D721Med (cell line): ENCODE results near the gene TMEM45A.
"Not testable (repeated sequence)": the region's sequence is repeated elsewhere in the genome, so short reads cannot be mapped to it uniquely, and the experiment has no call there.

ENCODE experiments used
- DNase-seq: peaks from one replicate; pipeline ENCODE4 v3.0.0; 2011; ENCODE audit warnings: low spot score; ENCODE audit not compliant: insufficient read length
- FAIRE-seq: peaks from 2 replicates; lab custom pipeline; 2011; peaks lifted over from hg19 to GRCh38; lab: Jason Lieb, UNC
- CTCF ChIP-seq: IDR thresholded peaks from 2 replicates; pipeline ENCODE4 v1.5.1; 2012; ENCODE audit warnings: mild to moderate bottlenecking, control low read depth; ENCODE audit not compliant: insufficient read depth; ENCODE audit errors: missing control alignments

TMEM45A gene

GRCh38 chr3:100486808-100487207 is 5.6 kb upstream of the TMEM45A start:
- no peak for FAIRE-seq
- DNase-seq: no peak
- TF ChIP-seq CTCF: no peak

DNA sequence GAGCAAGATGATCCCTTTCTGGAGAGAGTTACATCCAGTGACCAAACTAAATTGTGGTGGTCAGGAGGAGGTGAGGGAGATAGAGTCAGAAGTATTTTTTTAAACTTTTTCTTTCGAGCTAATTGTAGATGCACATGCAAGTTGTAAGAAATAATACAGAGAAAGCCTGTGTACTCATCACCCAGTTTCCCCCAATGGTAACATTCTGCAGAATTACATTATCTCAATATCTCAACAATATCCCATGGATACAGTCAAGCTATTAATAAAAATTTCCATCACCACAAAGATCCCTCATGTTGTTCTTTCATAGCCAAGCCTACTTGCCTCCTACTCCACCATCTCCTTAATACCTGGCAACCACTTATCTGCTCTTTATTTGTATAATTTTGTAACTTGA is 3.3 kb upstream of the TMEM45A start:
- DNase-seq: no peak
- no peak for TF ChIP-seq CTCF
- no peak for FAIRE-seq

DNA sequence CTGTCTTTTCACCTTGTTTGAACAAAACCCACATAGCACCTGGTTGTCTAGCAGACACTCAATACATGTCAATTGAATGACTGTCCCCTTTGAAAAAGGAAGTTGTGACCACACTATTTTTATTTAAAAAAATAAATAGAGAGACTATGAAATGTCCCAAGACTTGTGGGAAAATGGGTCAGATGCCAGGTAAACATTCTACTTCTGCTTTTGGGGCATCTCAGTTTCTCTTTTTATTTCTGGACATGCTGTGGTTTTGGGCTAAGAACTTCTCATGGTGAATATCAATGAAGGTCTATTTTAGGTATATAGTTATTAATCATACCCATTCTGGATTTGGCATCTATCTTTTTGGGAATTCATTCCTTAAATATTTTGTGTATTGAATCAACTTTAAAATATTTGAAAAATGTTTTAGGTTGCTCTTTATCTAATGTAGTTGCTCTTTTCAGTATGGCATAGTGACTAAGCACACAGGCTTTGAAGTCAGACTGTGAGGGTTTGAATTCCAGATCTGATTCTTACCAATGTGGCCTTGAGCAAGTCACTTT is 4.4 kb downstream of the TMEM45A start:
- no peak for DNase-seq
- FAIRE-seq: no peak
- TF ChIP-seq CTCF: no peak

GRCh38 chr3:100499651-100500050 is 7.2 kb downstream of the TMEM45A start:
- FAIRE-seq (no peak), DNase-seq (no peak)
- TF ChIP-seq CTCF: no peak

DNA sequence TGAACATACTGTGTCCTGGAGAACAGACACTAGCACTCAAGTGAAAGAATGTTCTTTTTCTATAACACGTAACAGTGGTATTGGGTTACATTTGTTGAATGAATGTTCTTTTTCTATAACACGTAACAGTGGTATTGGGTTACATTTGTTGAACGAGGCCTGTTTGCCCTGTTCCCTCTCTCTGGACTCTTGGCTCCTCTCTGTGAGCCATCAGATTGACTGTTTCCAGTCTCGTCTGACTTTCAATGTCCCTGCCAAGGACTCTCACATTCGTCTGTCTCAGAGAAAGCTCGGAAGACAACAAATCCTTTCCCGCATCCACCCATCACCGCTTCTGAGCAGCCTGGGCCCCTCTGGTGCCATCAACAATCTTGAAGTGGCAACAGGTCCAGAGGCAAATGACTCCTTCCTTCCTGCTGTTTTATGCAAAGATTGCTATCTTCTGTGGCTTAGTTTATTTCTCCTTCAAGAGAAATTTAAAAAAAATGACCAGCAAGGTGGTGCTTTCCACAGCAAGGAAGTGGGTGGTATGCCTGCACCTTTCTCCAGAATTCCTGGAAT is 8.0 kb downstream of the TMEM45A start:
- FAIRE-seq (no peak), DNase-seq (no peak)
- no peak for TF ChIP-seq CTCF

- FAIRE-seq: no peak
- no peak for DNase-seq
- TF ChIP-seq CTCF: no peak
These were observed 11.0 kb downstream of the TMEM45A start for GRCh38 chr3:100503448-100503847.

DNA sequence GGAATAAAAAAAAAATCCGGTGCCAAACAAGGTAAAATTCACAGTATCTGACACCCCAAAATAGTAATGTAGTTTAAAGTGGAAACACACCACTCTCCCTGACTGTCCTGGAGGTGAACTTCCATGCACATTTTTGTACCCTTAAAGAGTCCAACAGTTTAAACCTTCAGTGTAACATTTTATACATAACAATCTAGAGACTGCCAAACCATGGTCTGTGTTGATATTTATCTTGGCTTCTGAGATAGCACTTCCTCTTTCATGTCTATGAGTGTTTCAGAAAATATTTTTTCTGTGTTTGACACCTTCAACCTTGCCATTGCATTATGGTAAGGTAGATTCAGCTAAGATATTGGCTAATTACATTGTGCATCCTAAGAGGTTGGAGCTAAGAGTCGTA is 13.9 kb downstream of the TMEM45A start:
- DNase-seq (no peak), FAIRE-seq (no peak)
- TF ChIP-seq CTCF: no peak

GRCh38 chr3:100509818-100510217 is 17.4 kb downstream of the TMEM45A start:
- DNase-seq, FAIRE-seq: not testable (repeated sequence)
